HCT116 (cell line): ENCODE measurements around the gene ZSCAN21.

Source experiments
- MAX ChIP-seq: IDR thresholded peaks from 2 replicates; pipeline ENCODE4 v1.6.1; 2012
- TF ChIP-seq, protein P1 (sequence below), 3 experiments: fragments of 200-600 bp in 1 of 3; sonication (generic) in 1 of 3; IDR thresholded peaks in 2 of 3; conservative IDR thresholded peaks in 1 of 3; 2 replicates each; pipeline ENCODE4 v1.5.1; 2012 to 2017; ENCODE audit warnings: low read depth in 2 of 3, low read length in 2 of 3, antibody characterized with exemption in 1 of 3, borderline replicate concordance in 1 of 3, control low read depth in 1 of 3, mild to moderate bottlenecking in 1 of 3, mixed read lengths in 1 of 3, mixed run types in 1 of 3, moderate library complexity in 1 of 3; ENCODE audit not compliant: insufficient read depth in 1 of 3

DNA sequence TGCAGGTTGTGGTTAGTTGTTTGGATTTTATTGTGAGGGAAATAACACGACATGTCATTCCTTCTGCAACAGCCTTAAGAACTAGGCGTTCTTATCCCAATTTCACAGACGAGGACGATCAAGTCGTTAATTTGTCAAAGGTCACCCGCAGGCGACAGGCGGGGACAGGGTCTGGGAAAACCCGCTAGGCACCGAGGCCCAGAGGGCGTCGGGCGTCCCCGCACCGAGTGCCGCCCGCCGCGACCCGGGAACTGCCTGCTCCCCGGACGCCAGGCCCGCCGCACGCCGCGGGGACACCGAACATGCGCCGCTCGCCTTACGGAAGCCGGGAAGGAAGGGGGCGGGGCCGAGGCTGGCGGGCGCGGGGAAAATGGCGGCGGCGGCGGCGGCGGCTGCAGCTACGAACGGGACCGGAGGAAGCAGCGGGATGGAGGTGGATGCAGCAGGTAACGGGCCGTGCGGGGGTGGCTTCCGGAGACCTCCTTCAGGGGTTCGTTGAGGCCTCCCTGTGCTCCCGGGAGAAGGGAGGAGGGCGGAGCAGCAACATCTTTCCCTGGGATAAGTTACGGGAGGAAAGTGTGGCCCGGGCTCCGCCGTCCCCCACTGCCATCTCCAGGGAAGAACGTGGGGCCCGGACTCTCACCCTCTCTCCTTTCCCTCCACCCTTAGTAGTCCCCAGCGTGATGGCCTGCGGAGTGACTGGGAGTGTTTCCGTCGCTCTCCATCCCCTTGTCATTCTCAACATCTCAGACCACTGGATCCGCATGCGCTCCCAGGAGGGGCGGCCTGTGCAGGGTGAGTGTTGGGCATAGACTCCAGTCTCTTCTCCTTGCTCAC, 39.3 kb downstream of the ZSCAN21 start, which contains the start of gene COPS6:
- no peak for TF ChIP-seq MAX
- TF ChIP-seq, protein P1, sequence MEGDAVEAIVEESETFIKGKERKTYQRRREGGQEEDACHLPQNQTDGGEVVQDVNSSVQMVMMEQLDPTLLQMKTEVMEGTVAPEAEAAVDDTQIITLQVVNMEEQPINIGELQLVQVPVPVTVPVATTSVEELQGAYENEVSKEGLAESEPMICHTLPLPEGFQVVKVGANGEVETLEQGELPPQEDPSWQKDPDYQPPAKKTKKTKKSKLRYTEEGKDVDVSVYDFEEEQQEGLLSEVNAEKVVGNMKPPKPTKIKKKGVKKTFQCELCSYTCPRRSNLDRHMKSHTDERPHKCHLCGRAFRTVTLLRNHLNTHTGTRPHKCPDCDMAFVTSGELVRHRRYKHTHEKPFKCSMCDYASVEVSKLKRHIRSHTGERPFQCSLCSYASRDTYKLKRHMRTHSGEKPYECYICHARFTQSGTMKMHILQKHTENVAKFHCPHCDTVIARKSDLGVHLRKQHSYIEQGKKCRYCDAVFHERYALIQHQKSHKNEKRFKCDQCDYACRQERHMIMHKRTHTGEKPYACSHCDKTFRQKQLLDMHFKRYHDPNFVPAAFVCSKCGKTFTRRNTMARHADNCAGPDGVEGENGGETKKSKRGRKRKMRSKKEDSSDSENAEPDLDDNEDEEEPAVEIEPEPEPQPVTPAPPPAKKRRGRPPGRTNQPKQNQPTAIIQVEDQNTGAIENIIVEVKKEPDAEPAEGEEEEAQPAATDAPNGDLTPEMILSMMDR (IDR thresholded peaks at IDR 0.05 in 2 of 3, conservative IDR thresholded peaks at IDR 0.05 in 1 of 3; ENCODE audit: borderline replicate concordance in 1 of 3, insufficient read depth in 1 of 3, low read depth in 2 of 3, low read length in 2 of 3) = no peak
